NCI-H1436 treated with DMSO at 0.1 percent for 48 hours (cell line): ENCODE measurements around the gene MGAT2.
"Not testable (repeated sequence)": the region's sequence is repeated elsewhere in the genome, so short reads cannot be mapped to it uniquely, and the experiment has no call there.

Experiments
- DNase-seq: peaks from one replicate; lab custom pipeline; 2025; lab: John Stamatoyannopoulos, UW

Gene MGAT2

GRCh38 chr14:49612671-49613070 lies 7.9 kb upstream of the MGAT2 start:
- no peak for DNase-seq

- DNase-seq, result no peak
Measured at GRCh38 chr14:49614196-49614595, 6.4 kb upstream of the MGAT2 start.

GRCh38 chr14:49615776-49616175 lies 4.8 kb upstream of the MGAT2 start:
- no peak for DNase-seq

GRCh38 chr14:49617852-49618519 lies 2.6 kb upstream of the MGAT2 start:
- no peak for DNase-seq

GRCh38 chr14:49619273-49619672 lies 1.3 kb upstream of the MGAT2 start:
- DNase-seq, result not testable (repeated sequence)

GRCh38 chr14:49619730-49620129 lies 869 bp upstream of the MGAT2 start:
- DNase-seq, result no peak

GRCh38 chr14:49621114-49621881 lies 699 bp downstream of the MGAT2 start:
- DNase-seq, result no peak

- no peak for DNase-seq
Measured at GRCh38 chr14:49622022-49622607, 1.5 kb downstream of the MGAT2 start.

GRCh38 chr14:49623387-49623786 lies 2.8 kb downstream of the MGAT2 start:
- DNase-seq, result no peak

GRCh38 chr14:49623941-49624839 lies 3.6 kb downstream of the MGAT2 start:
- no peak for DNase-seq

GRCh38 chr14:49633640-49634546 lies 13.3 kb downstream of the MGAT2 start:
- DNase-seq, result peak; percentile 51

GRCh38 chr14:49634547-49635334 lies 14.1 kb downstream of the MGAT2 start, which contains the start of gene DNAAF2:
Gene DNAAF2, minus strand, starts transcription at chr14:49635244. Its CDS starts 95 bp downstream, at chr14:49635149.
- peak; percentile 12 for DNase-seq

GRCh38 chr14:49636866-49637265 lies 16.3 kb downstream of the MGAT2 start:
- DNase-seq, result no peak

- no peak for DNase-seq
Measured at GRCh38 chr14:49637534-49638078, 17.0 kb downstream of the MGAT2 start.

- DNase-seq, result no peak
Measured at GRCh38 chr14:49640540-49641417, 20.2 kb downstream of the MGAT2 start.

- DNase-seq, result no peak
Measured at GRCh38 chr14:49641697-49642129, 21.1 kb downstream of the MGAT2 start.

- DNase-seq, result no peak
Measured at GRCh38 chr14:49642163-49642562, 21.6 kb downstream of the MGAT2 start.

- DNase-seq, result no peak
Measured at GRCh38 chr14:49653508-49653907, 32.9 kb downstream of the MGAT2 start.

- DNase-seq, result no peak
Measured at GRCh38 chr14:49654511-49654910, 33.9 kb downstream of the MGAT2 start.
